ENCODE measurements around the gene C19orf67. TPM values are rescaled to one million over a fixed set of nuclear protein-coding genes. Genes with fewer than 3 reads are reported as not detected.
A peak's percentile ranks its signal among the peaks of the same experiment; 100 is the strongest.

C19orf67 gene
- total and polyA plus RNA-seq, 10 donors, result 4.9 TPM; not detected in 9

GRCh38 chr19:14061751-14062557 lies 23.6 kb downstream of the C19orf67 start, which contains the start of gene PALM3:
TSS of gene PALM3 (minus strand) at chr19:14062076. CDS start at chr19:14061980, 96 bp downstream.
- Histone ChIP-seq H3K4me1 (peaks cover 0 to 24% (median 17%) of the 10 kb centered on the region in 6 donors), H3K27ac (no peak within 1 kb of the TSS), H3K4me3 (no peak within 1 kb of the TSS), H3K27me3 (replicated peaks in 1 of 7) (peaks cover 0 to 68% (median 39%) of the 10 kb centered on the region in 7 donors), H3K9me3 (no peaks in the 10 kb centered on the region), H3K36me3 (no peaks in the 10 kb centered on the region)
- no peak for DNase-seq
- 64 to 80% (median 73%) methylated on average over 11 to 19 of the region's 19 CpGs for WGBS, 5 donors
- intact Hi-C loops (cut with DNase I; ENCODE audit: low total_unique reads), result no loop called here
- TF ChIP-seq POLR2A (IDR thresholded peaks at IDR 0.05) (no peak), CTCF (IDR thresholded peaks at IDR 0.05 in 8 of 11, conservative IDR thresholded peaks at IDR 0.05 in 3 of 11) (no peak), POLR2AphosphoS5 (IDR thresholded peaks at IDR 0.05) (no peak)

DNA sequence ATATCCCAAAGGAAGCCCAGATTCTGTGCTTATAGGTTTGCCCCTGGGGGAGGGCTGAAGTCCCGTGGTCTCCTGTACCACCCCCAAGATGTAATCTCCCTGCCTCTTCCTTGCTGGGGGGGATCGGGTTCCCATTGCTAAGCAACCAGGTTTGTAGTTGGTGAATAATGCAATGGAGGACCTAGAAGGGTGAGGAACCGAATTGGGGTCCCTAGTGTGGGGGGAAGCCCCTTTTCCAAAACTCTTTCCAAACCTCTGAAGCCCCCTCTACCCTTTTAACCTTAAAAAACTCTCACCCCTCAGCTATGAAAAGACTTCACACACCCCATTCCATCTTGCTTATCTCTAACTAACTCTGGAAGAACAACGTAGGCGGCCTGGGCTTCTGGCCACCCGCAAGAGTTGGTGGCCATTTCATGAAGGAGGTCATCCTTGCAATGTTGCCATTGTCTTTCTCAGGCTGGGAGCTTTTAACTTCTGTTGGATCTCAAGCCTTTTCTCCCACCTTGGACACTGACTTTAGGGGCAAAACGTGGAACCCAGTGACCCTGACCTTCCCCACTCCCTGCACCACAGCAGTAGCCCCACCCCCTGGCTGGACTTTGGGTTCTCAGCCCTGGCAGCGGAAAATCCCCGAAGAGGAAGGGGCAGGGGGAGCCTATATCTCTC lies 24.4 kb downstream of the C19orf67 start:
- Histone ChIP-seq H3K27me3 (replicated peaks in 1 of 7) (peaks cover 0 to 75% (median 44%) of the 10 kb centered on the region in 7 donors), H3K9me3 (no peaks in the 10 kb centered on the region), H3K27ac (no peak overlapping the region), H3K4me1 (peaks cover 0 to 26% (median 17%) of the 10 kb centered on the region in 6 donors), H3K36me3 (no peaks in the 10 kb centered on the region), H3K4me3 (no peak overlapping the region)
- intact Hi-C loops (cut with DNase I; ENCODE audit: low total_unique reads), result no loop called here
- WGBS, 5 donors, result 55 to 66% (median 57%) methylated on average over 9 of the region's 9 CpGs
- DNase-seq, result no peak
- TF ChIP-seq POLR2A (IDR thresholded peaks at IDR 0.05) (no peak), CTCF (IDR thresholded peaks at IDR 0.05 in 8 of 11, conservative IDR thresholded peaks at IDR 0.05 in 3 of 11) (no peak), POLR2AphosphoS5 (IDR thresholded peaks at IDR 0.05) (no peak)

DNA sequence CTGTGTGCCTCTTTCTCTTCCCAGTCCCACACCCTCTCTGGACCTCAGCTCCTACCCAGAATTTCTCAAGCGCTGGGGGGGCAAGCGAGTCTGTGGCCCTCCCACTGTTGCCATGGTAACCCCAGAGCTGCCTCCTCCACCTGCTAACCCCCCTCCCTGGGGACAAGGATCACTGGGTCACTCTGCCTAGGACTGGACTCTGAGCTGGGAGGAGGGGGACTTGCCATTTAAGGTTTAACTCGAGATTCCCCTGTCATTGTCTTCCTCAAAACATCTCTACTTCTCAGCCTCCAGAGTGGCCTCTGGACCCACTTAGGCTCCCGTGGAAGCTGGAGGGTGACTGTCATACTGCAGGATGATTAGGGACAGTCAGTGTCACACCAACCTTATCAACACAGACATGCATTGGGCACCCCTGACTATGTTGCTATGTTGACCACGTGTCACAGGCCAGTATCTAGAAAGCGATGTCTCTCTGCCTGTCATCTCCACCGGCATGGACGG lies 25.9 kb downstream of the C19orf67 start:
- Histone ChIP-seq H3K27me3 (replicated peaks in 1 of 7) (peaks cover 0 to 79% (median 44%) of the 10 kb centered on the region in 7 donors), H3K27ac (no peak overlapping the region), H3K4me3 (no peak overlapping the region), H3K4me1 (peaks cover 0 to 26% (median 17%) of the 10 kb centered on the region in 6 donors), H3K36me3 (no peaks in the 10 kb centered on the region), H3K9me3 (no peaks in the 10 kb centered on the region)
- intact Hi-C loops (cut with DNase I; ENCODE audit: low total_unique reads), result no loop called here
- WGBS, 5 donors, result 54 to 66% (median 58%) methylated on average over 8 of the region's 8 CpGs
- no peak for DNase-seq
- TF ChIP-seq POLR2AphosphoS5 (IDR thresholded peaks at IDR 0.05) (no peak), CTCF (IDR thresholded peaks at IDR 0.05 in 8 of 11, conservative IDR thresholded peaks at IDR 0.05 in 3 of 11) (no peak), POLR2A (IDR thresholded peaks at IDR 0.05) (no peak)

DNA sequence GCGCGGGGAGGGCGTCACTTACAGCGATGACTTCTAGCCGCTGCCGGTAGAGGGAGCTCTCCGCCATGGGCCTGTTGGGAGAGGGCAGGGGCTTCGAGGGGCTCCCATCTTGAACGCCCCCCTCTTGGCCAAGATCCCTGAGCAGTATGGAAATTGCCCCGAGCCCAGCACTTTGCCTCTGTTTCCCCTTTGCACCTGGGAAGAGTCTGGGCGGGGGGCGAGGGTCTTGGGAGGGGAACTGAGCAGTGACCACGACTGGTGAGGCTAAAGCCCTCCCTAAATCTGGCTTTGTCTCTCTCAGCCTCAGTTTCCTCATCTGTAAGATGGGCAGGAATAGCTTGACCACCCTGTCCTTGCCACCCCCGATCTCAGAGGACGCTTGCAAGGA lies 26.5 kb downstream of the C19orf67 start:
- H3K27ac ChIP-seq, result no peak overlapping the region
- no peaks in the 10 kb centered on the region for H3K9me3 ChIP-seq
- no peaks in the 10 kb centered on the region for H3K36me3 ChIP-seq
- intact Hi-C loops (cut with DNase I; ENCODE audit: low total_unique reads), result no loop called here
- no peak for TF ChIP-seq POLR2AphosphoS5 (IDR thresholded peaks at IDR 0.05)
- no peak for TF ChIP-seq POLR2A (IDR thresholded peaks at IDR 0.05)
- TF ChIP-seq CTCF (IDR thresholded peaks at IDR 0.05 in 8 of 11, conservative IDR thresholded peaks at IDR 0.05 in 3 of 11), result peak; percentile 8 to 72 (median 56)
- peaks cover 0 to 26% (median 17%) of the 10 kb centered on the region in 6 donors for H3K4me1 ChIP-seq
- WGBS, 5 donors, result 13 to 20% (median 17%) methylated on average over 15 of the region's 15 CpGs
- DNase-seq, result no peak
- no peak overlapping the region for H3K4me3 ChIP-seq
- peaks cover 0 to 84% (median 44%) of the 10 kb centered on the region in 7 donors for H3K27me3 ChIP-seq (replicated peaks in 1 of 7)

Measured in spleen (tissue), 11 donors.